ENCODE data around the gene S1PR4.

Gene S1PR4

GRCh38 chr19:3178377-3178972, at the start of gene S1PR4:
Gene S1PR4, plus strand, starts transcription at chr19:3178769. Its CDS starts 24 bp downstream, at chr19:3178793.
- no peak for DNase-seq

GRCh38 chr19:3129112-3129511, 49.5 kb upstream of the S1PR4 start:
- DNase-seq, result no peak

- no peak for DNase-seq
Measured at GRCh38 chr19:3131168-3131567, 47.4 kb upstream of the S1PR4 start.

- no peak for DNase-seq
Measured at GRCh38 chr19:3132971-3133792, 45.4 kb upstream of the S1PR4 start.

- DNase-seq, result no peak
Measured at GRCh38 chr19:3133793-3134116, 44.8 kb upstream of the S1PR4 start.

- no peak for DNase-seq
Measured at GRCh38 chr19:3135961-3136683, 42.4 kb upstream of the S1PR4 start, which contains the start of gene GNA15. Gene GNA15, plus strand, starts transcription at chr19:3136033. Its CDS starts 418 bp downstream, at chr19:3136451.

- DNase-seq, result no peak
Measured at GRCh38 chr19:3136684-3137055, 41.9 kb upstream of the S1PR4 start.

- no peak for DNase-seq
Measured at GRCh38 chr19:3137119-3137518, 41.5 kb upstream of the S1PR4 start.

- no peak for DNase-seq
Measured at GRCh38 chr19:3138268-3138667, 40.3 kb upstream of the S1PR4 start.

GRCh38 chr19:3140667-3141038, 37.9 kb upstream of the S1PR4 start:
- no peak for DNase-seq

- DNase-seq, result no peak
Measured at GRCh38 chr19:3142292-3142670, 36.3 kb upstream of the S1PR4 start.

GRCh38 chr19:3142781-3143337, 35.7 kb upstream of the S1PR4 start:
- no peak for DNase-seq

- no peak for DNase-seq
Measured at GRCh38 chr19:3145909-3146676, 32.5 kb upstream of the S1PR4 start.

GRCh38 chr19:3146677-3147100, 31.9 kb upstream of the S1PR4 start:
- DNase-seq, result no peak

- DNase-seq, result no peak
Measured at GRCh38 chr19:3148503-3148902, 30.1 kb upstream of the S1PR4 start.

- DNase-seq, result no peak
Measured at GRCh38 chr19:3149089-3149488, 29.5 kb upstream of the S1PR4 start.

GRCh38 chr19:3149526-3150505, 28.8 kb upstream of the S1PR4 start:
- DNase-seq, result no peak

- no peak for DNase-seq
Measured at GRCh38 chr19:3150739-3151329, 27.7 kb upstream of the S1PR4 start.

- DNase-seq, result no peak
Measured at GRCh38 chr19:3151563-3152418, 26.8 kb upstream of the S1PR4 start.

GRCh38 chr19:3152419-3152780, 26.2 kb upstream of the S1PR4 start:
- no peak for DNase-seq
